Sciatic nerve (tissue), 2 donors: ENCODE data around the gene FRAS1. TPM values are rescaled to one million over a fixed set of nuclear protein-coding genes. Genes with fewer than 3 reads are reported as not detected.
"Not testable (repeated sequence)": the region's sequence is repeated elsewhere in the genome, so short reads cannot be mapped to it uniquely, and the experiment has no call there.

Experiments
- ATAC-seq: fragments of 200-7000 bp; cut with Tn5 transposase; one replicate; pipeline ENCODE4 v1.9.1; 2020; ENCODE audit warnings: mild to moderate bottlenecking, moderate library complexity
- DNase-seq: peaks from one replicate; pipeline ENCODE4 v3.0.0-alpha.2; 2020; ENCODE audit warnings: low spot score
- intact Hi-C: fragments of 100-400 bp; cut with DNase I; formaldehyde crosslinking; loops from one replicate; pipeline ENCODE4 v1.14.2; 2022
- total RNA-seq: library from RNA; stranded (reverse); fragmentation: NEBNext Ultra II Directional; extraction: Animal tissue kit (Norgen Biotek cat#: 25700); gene quantifications from one replicate; pipeline ENCODE4 v1.2.1, GENCODE V29; 2021
- donor health status: DM: no; HTN: no; CAD: no.
- donor health status: DM: no; HTN: no; CAD: no.

FRAS1 gene
- total RNA-seq, 1 donor from 2014 or later = 9.7 TPM

DNA sequence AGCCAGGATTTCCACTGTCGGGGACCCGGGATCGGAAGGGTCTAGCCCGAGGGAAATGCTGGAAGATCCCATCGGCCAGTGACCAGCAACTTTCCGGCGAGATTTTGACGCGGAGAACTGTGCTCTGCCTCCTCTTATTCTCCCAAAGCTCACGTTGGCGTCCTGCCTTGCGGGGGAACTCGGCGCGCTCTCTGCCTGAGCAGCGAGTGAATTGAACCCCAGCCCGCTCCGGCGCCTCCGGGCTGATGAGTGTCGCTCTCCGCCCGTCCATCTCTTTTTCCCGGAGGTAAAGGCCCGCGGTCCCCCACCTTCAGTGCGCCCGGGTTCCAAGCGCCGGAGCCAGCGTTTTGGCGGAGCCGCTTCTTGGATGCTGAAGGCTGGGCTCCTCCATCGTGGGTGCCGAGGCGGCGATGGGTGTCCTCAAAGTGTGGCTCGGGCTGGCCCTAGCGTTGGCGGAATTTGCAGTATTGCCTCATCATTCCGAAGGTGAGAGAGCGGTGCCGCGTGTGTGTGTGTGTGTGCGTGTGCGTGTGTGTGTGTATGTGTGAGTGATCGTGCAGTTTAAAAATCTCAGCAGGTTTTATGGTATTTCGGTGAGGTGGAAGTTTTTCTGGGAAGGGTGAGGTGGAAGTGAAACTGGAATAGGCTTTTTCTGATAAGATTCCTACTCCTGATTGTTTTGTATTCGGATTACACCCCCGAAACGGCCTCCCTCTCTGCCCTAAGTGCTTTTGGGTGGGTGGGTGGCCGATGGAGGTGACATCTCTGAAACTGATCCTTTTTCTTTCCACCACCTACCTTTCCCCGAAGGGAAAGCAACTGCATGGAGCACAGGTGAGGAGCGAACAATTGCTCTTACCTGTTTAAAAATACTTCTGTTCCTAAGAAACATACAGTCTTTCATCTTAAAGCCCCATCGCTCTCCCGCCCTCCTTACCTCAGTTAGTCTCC, 752 bp downstream of the FRAS1 start:
- DNase-seq (peak; percentile 72), ATAC-seq (peak; percentile 60)
- intact Hi-C loops = no loop called here

DNA sequence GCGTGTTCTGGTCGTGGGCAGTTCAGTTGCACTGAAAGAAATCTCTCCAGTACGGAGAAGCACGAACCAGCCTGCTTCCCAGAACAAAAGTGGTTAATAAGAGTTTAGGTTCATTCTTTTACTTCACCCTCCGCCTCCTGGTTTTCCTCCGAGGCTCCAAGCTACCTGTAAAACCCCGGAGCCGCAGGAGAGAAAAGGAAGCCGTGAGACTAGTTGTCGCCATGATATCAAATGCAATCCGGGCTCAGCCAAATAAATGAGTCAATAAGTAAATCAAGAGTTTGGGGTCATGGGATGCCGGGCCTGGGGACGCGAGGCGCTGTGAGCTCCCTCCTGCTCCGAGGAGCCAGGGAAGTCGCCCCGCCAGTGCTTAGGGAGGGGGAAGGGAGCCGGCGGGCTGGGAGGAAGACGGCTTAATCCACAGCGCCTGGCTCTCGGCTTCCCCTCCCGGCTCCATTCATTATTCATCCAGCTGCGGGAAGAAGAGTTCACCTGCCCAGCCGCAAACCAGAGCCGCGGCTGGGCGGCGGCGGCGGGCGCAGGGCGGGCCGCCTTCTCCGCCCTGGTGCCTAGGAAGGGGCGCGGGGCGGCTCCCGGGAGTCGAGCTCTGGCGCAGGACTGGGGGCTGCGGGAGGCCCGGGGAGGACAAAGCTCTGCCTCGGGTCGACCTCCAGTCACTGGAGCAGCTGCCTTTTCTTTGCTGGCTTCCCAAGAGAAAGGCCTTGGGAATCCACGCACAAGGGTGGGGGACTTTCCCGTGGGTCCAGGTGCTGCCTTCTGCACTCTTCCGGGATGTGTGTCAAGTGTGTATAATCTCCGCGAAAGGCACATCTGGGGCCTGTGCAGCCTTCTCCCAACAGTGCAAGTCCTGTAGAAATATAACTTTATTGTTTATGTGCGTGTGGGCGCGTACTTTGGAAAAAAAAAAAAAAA, 1.7 kb downstream of the FRAS1 start:
- intact Hi-C loops = no loop called here
- ATAC-seq = no peak
- DNase-seq = peak; percentile 70

DNA sequence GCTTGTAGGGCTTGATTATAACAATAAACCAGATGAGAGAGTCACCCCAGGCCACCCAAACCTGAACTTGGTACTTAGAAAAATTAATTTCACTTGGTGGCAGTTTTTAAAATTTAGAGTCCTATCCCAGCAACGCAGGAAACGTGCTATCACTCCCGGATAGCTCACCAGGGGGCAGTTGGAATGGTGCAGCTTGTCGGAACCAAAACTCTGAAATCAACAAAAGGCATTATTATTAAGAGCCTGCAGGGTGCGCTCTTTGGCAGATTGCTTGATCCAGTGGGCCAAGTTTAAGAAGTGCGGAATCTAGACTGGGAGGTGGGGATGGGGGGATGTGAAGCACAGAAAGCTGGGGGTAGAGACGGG, 2.4 kb downstream of the FRAS1 start:
- peak; percentile 63 for DNase-seq
- intact Hi-C loops = no loop called here
- peak; percentile 23 for ATAC-seq

DNA sequence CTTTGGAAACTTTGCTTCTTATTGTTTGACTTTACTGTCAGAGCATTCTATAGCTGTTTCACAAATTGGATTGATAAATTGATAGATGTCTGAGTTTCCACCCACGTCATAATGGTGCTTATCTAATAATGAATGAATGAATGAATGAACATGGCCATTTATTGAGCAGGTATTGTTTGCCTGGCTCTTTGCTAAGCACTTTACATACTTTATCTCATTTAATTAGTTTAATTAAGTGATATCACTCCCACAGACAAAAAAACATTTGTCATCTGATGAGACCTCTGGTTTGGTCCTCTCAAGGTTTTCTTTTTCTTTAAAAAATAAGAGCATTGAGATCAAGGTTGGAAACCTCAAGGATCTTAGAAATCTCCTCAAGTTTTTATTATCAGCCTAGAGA, 2.8 kb downstream of the FRAS1 start:
- intact Hi-C loops = no loop called here
- DNase-seq (no peak), ATAC-seq (no peak)

DNA sequence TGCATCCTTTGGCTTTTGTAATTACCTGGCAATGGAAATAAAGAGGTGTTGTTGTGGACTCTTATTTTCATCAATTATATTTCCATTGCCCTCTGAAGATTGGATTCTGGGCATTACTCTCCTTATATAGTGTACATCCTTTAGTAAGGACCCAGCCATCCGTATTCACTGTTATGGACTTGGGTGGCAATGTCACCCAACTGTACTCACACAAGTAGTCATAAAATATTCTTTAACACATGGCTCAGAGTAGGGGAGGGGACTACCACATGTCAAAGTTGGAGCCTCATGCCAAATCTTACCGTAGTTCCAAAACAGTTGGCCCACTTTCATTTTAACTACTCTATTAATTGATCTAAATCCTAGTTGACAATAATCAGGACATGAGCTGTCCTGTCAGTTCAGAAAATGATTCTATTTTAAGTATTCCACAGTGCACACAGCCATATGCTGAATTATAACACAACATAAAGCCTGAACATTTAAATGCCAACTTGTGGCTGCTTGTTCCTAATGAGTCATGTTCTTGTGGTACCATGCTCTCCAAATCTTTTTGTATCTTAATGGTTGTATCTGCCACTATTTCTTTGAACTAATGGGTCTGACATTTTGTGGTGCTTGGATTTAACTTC, 4.9 kb downstream of the FRAS1 start:
- ATAC-seq = no peak
- no peak for DNase-seq
- intact Hi-C loops = no loop called here

DNA sequence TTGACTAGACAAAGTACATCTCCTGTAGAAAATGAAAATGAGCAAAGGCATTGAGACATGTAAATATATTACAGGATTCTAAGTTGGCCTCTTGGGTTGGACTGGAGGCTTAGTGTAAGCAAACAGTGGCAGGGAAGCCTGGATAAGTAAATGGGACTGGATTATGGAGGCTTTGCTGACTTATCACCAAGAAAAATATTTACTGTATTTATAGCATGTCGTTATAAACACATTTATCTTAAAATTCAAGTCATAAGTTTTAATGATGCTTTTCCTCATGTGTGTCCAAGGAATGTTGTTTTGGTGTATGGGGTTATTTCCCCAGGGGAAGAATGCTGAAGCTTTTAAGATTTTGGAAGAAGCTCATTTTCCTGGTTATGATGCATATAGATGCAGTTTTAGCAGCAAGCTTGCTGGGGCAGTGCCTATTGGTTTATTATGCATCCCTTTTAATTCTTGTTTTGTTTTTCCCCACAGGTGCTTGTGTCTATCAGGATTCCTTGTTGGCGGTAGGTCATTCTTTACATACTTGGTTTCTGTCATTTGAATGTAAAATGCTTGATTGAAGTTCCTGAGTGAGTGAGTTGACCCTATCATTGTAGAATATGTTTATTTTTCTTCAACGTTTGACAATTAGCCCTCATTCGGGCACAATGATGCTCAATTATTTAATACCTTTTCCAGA, 8.5 kb downstream of the FRAS1 start:
- intact Hi-C loops = no loop called here
- no peak for ATAC-seq
- no peak for DNase-seq

DNA sequence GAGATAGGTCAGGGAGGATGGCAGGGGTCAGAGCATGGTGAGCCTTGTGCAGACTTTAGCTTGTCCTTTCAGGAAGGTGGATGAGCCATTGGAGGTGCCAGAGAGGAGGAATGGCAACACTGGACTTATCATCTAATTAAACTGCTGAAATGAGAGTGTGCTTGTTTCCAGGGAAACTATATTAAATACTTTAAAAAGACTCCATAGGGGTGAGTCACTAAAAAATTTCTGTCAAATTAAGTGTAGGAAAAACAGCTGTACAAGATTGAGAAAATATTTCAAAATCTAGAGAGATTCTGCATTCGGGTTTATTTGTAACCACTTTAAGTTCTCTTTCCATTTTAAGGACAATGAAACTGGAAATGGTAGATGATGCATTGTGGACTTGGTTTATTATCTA, 11.4 kb downstream of the FRAS1 start:
- intact Hi-C loops = no loop called here
- ATAC-seq (no peak), DNase-seq (no peak)

DNA sequence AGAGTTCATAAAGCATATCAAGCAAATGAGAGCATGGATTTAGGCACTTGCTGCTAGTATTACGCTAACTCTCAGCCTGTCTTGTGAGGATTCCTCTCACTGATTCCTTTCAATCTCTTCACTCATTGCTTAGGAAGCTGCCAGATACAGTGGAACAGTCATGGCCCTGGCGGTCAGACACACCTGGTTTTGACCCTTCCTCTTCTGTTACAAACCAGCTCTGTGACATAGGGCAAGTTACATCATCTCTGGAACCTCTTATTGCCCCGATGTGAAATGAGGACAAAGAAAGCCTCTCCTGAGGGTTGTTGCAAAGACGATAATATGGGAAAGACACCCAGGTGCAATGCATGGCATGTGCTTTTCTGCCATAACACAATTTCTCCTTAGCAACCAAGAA, 12.2 kb downstream of the FRAS1 start:
- ATAC-seq (no peak), DNase-seq (no peak)
- intact Hi-C loops = no loop called here

DNA sequence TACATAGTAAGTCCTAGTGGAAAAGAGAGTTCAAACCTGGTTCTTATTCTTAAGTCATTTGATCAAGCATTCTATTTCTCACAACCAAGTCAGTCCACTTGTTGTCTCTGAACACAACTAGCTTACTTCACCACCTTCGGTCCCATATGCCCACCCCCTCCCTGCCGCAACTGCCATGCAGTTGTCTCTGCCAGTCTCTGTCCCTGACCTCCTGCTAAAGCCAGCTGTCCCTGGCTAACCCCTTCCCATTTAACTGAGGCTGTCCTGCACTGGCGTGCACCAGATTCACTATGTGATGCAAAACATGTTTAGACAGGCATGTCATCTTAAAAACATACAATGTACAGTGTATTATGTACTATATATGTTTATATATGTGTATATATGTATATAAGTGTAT, 12.7 kb downstream of the FRAS1 start:
- ATAC-seq (no peak), DNase-seq (no peak)
- intact Hi-C loops = no loop called here

DNA sequence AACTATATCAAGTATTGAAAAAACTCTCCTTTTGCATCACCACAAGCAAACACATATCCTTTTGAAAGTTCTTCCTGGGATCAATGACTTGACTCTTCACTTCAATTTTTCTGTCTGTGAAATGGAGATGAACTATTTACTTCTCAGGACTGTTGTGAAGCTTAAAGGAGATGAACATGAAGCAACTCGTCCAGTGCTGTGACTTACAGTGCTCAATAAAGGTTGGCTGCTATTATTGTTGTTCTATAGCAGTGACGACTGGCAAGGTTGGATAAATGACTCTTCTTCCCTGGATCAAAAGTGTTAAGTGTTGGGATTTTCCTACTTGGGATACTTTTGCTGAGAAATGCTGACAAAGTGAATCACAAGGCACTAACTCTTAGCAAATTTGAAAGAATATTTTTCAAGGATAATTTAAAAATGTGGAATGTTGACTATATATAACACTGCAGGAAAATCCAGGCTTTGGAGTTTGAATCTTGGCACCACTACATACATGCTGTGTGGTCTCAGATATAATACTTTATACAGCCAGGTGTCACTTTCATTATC, 13.7 kb downstream of the FRAS1 start:
- ATAC-seq (no peak), DNase-seq (no peak)
- intact Hi-C loops = no loop called here

DNA sequence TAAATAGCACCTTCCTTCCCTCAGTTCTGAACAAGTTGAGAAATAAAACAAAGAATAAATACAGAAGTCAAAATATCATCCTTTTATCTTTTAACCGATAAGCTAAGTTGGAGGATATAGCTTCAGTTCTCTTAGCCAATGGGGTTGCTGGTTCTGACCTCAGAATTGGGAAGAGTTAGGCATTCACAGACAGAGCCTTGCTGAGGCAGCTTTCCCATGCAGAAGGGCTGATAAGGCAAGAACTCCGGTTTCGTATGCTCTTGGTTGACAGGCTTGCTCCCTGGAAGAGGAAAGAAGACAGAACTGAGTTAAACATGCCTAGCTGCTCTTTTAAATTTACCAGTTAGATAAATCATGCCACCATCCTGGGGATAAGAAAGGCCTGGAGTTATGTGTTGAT, 17.6 kb downstream of the FRAS1 start:
- ATAC-seq = no peak
- intact Hi-C loops = no loop called here
- no peak for DNase-seq

DNA sequence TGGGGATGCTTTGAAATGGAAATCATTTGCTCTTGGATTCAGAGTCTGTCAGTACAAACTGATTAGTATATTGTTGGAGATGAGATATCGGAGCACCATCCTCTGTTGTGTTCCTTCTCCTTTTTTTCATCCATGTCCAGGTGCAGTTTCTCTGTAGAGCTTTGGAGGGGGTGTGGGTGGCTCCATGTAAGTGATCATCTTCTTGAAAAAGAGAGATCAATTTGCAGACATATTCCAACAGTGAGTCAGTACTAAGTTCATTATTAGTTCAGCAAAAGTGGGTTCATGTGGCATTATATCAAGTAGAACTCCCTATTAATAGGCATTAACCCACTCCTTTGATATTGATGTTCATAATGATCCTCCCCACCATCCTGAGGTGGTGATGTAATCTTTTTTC, 18.9 kb downstream of the FRAS1 start:
- DNase-seq = no peak
- intact Hi-C loops = no loop called here
- ATAC-seq = no peak

DNA sequence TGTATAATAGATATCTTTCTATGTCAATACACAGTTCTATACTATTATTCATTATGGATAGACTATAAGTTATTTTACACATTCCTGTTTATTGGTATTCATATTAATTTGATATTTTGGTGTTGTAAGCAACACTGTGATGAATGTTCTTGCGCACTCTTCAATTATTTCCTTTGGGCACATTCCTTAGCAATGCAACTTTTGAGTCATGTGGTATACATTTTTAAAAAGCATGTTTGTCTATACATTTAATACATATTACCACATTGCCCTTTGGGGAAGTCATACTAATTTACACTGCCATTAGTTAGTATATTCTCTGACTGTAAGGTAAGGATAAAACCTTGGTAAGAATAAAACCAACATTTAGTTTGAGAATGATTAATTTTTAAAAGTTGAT, 21.0 kb downstream of the FRAS1 start:
- ATAC-seq (no peak), DNase-seq (no peak)
- intact Hi-C loops = no loop called here

DNA sequence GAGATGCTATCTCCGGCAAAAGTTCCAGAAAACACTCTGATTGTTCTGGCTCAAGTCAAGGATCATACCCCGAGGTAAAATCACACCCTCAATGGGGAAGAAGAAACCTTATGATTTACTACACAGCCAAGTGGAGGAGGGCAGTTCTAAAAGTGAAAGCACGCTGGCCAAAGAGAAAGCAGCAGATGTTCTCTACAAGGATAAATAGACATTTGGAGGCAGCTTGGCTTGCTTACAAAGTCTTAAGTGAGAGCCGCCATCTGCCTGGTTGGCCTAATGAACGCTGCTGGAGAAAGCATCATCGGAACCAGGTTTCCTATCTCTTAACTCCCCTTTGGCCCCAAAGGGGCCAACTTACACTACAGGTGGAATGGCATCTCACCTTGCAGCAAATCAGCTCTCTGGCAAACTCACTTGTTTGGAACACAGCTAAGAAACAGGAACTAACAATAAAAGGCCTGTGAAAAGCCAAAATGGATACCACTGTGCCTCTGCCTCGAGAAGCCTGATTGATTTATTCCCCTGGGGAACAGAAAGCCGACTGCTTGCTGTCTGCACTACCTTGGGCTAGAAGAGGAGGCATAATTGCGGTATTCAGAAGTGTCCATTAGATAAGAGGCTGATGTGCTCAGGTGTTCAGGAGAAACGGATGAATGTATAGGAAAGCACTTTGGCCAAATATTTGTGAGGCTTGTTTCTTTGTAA, 22.8 kb downstream of the FRAS1 start:
- no peak for DNase-seq
- intact Hi-C loops = no loop called here

DNA sequence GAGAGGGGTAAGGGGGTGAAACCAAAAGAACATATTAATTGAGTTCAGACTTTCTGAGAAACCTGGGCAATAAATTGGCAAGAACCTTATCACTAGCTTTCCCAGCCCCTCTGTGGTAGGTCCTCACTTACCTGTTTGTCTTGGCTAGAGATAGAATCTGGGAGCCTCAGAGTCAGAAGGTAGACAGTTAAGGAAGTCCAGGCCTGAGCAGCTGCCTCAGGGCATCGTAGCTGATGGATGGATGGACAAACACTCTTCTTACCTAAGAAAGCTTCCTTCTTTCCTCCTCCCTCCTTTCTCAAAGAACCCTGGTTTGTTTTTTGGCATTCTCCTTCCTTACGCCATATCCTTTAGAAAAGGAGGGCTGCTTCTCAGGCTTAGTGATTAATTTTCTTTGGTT, 24.4 kb downstream of the FRAS1 start:
- ATAC-seq = no peak
- intact Hi-C loops = no loop called here
- DNase-seq = no peak

More for the DNA sequence above, 22.8 kb downstream of the FRAS1 start:
- no peak for ATAC-seq

DNA sequence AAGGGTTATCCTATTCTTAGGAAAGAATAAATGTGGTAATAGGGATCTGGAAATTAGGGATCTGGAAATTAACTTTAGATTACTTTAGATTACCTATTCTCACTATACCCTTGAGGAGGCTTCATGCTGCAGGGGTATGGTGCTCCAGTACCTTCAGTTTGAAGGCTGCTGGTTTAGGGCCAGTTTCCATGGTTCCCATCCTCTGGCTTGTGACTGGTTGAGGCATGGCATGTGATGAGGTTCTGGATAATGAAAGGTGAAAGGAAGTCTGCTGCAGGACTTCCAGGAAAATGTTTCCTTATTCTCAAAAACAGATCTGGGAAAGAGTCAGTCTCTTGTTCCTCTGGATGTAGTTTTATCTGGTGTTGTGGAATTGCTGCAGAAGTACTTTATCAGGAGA, 25.9 kb downstream of the FRAS1 start:
- ATAC-seq = no peak
- intact Hi-C loops = no loop called here
- DNase-seq = no peak

DNA sequence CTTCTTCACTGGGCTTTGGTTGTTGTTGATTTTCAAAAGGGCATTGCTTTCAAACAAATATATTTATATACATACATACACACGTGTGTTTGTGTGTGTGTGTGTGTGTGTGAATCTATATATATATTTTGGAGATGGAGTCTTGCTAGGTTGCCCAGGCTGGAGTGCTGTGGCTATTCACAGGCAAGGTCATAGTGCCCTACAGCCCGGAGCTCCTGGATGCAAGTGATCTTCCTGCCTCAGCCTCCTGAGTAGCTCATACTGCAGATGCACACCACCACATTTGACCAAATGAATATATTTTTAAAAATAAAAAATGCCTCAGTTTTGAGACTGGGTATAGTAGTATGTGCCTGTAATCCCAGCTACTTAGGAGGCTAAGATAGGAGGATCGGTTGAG, 34.4 kb downstream of the FRAS1 start:
- intact Hi-C loops = no loop called here
- ATAC-seq = no peak
- DNase-seq = no peak

DNA sequence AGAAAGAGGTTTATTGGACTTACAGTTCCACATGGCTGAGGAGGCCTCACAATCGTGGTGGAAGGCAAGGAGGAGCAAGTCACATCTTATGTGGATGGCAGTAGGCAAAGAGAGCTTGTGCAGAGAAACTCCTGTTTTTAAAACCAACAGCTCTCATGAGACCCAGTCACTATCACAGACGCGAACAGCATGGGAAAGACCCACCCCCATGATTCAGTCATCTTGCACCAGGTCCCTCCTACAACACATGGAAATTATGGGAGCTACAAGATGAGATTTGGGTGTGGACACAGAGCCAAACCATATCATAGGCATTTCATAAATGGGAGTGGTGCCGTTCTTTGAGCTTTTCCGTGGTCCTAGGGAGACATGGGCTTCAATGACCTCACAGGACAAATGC, 35.2 kb downstream of the FRAS1 start:
- intact Hi-C loops, DNase-seq, ATAC-seq: not testable (repeated sequence)
